HG02885 (cell line): ENCODE results near the gene PRTFDC1.

ENCODE experiments used
- ATAC-seq: cut with Tn5 transposase; IDR thresholded peaks from one replicate; pipeline ENCODE4 v1.9.1; 2021; ENCODE audit warnings: mild to moderate bottlenecking; ENCODE audit not compliant: unreplicated experiment, poor library complexity

Gene PRTFDC1

GRCh38 chr10:24813856-24814255 is 138.6 kb downstream of the PRTFDC1 start:
- ATAC-seq, result no peak

- no peak for ATAC-seq
These were observed 146.1 kb downstream of the PRTFDC1 start for GRCh38 chr10:24806262-24806661.

GRCh38 chr10:24804956-24805355 is 147.4 kb downstream of the PRTFDC1 start:
- ATAC-seq, result no peak

- no peak for ATAC-seq
These were observed 148.0 kb downstream of the PRTFDC1 start for GRCh38 chr10:24804392-24804791.

- ATAC-seq, result no peak
These were observed 150.0 kb downstream of the PRTFDC1 start for GRCh38 chr10:24802378-24802777.

- no peak for ATAC-seq
These were observed 151.5 kb downstream of the PRTFDC1 start for GRCh38 chr10:24800861-24801260.
